HepG2 (cell line): ENCODE results near the gene G6PC3. TPM values are rescaled to one million over a fixed set of nuclear protein-coding genes. Genes with fewer than 3 reads are reported as not detected.
A peak's percentile ranks its signal among the peaks of the same experiment; 100 is the strongest.

Experiments used
- AGO2 ChIP-seq: fragments of 200-400 bp; formaldehyde crosslinking; optimal IDR thresholded peaks from 2 replicates; pipeline ENCODE3; 2017; ENCODE audit warnings: mild to moderate bottlenecking, low read depth, low read length, moderate library complexity
- GABPB1 ChIP-seq: IDR thresholded peaks from 2 replicates; pipeline ENCODE4 v1.6.1; 2016; ENCODE audit warnings: mild to moderate bottlenecking, missing genetic modification reagents, moderate library complexity, missing compliant biosample characterization
- PAWR ChIP-seq: sonication (generic); formaldehyde crosslinking; IDR thresholded peaks from 2 replicates; pipeline ENCODE4 v1.4.0; 2020; ENCODE audit warnings: missing genetic modification reagents, mild to moderate bottlenecking, borderline replicate concordance
- SAP130 ChIP-seq: IDR thresholded peaks from 2 replicates; pipeline ENCODE4 v1.6.1; 2016; ENCODE audit warnings: low read depth
- TBL1XR1 ChIP-seq: fragments of 150-350 bp; IDR thresholded peaks from 2 replicates; pipeline ENCODE4 v1.6.1; 2014; ENCODE audit warnings: borderline replicate concordance, low read length; ENCODE audit not compliant: partially characterized antibody
- ZMYM4 ChIP-seq: sonication (generic); formaldehyde crosslinking; IDR thresholded peaks from 2 replicates; pipeline ENCODE4 v1.8.1; 2023; ENCODE audit warnings: mild to moderate bottlenecking, missing genetic modification reagents
- ZNF761 ChIP-seq: sonication (generic); formaldehyde crosslinking; conservative IDR thresholded peaks from 2 replicates; pipeline ENCODE4 v1.4.0; 2020; ENCODE audit warnings: mild to moderate bottlenecking, missing genetic modification reagents
- ZNF792 ChIP-seq: IDR thresholded peaks from 2 replicates; pipeline ENCODE4 v1.6.1; 2016
- polyA plus RNA-seq, 8 experiments: library from polyadenylated mRNA; depleted of rRNA in 3 of 8; stranded (reverse) in 7 of 8; unstranded in 1 of 8; fragments of >200 nt; fragmentation: Illumina TruSeq in 4 of 8; extraction: Trizol in 4 of 8; gene quantifications; 2 replicates each; pipeline versions ENCODE4 v1.2.1 to v1.2.3, GENCODE V29; 2011 to 2016; ENCODE audit warnings: low read depth in 4 of 8, missing spikeins in 1 of 8, mixed read lengths in 1 of 8; ENCODE audit not compliant: insufficient read depth in 1 of 8
- total RNA-seq, 5 experiments: library from RNA; depleted of rRNA; stranded (reverse); fragments of >200 nt; fragmentation: Illumina TruSeq; extraction: Trizol; gene quantifications; 2 replicates each; pipeline ENCODE4 v1.2.3, GENCODE V29; 2016; ENCODE audit warnings: low read depth in 1 of 5
- TF ChIP-seq, protein P1 (sequence below): sonication (generic); formaldehyde crosslinking; IDR thresholded peaks from 2 replicates; pipeline ENCODE4 v1.5.0; 2020; ENCODE audit warnings: missing genetic modification reagents
- TF ChIP-seq, protein P2 (sequence below): sonication (generic); formaldehyde crosslinking; IDR thresholded peaks from 2 replicates; pipeline ENCODE4 v1.8.0; 2022; ENCODE audit warnings: low read depth, missing genetic modification reagents
- TF ChIP-seq, protein P3 (sequence below): sonication (generic); formaldehyde crosslinking; IDR thresholded peaks from 2 replicates; pipeline ENCODE4 v1.4.0; 2020; ENCODE audit warnings: missing genetic modification reagents, borderline replicate concordance
- TF ChIP-seq, protein P4 (sequence below): sonication (generic); formaldehyde crosslinking; IDR thresholded peaks from 2 replicates; pipeline ENCODE4 v1.8.1; 2023; ENCODE audit warnings: mild to moderate bottlenecking, missing genetic modification reagents
- TF ChIP-seq, protein P5 (sequence below): sonication (generic); formaldehyde crosslinking; IDR thresholded peaks from 2 replicates; pipeline ENCODE4 v1.4.0; 2020; ENCODE audit warnings: mild to moderate bottlenecking, missing genetic modification reagents
- TF ChIP-seq, protein P6 (sequence below): sonication (generic); formaldehyde crosslinking; IDR thresholded peaks from 2 replicates; pipeline ENCODE4 v1.4.0; 2020; ENCODE audit warnings: missing genetic modification reagents, mild to moderate bottlenecking, borderline replicate concordance
- TF ChIP-seq, protein P7 (sequence below): sonication (generic); formaldehyde crosslinking; IDR thresholded peaks from 2 replicates; pipeline ENCODE4 v1.8.0; 2022; ENCODE audit warnings: missing genetic modification reagents, mild to moderate bottlenecking, borderline replicate concordance
- TF ChIP-seq, protein P8 (sequence below): sonication (generic); formaldehyde crosslinking; IDR thresholded peaks from 2 replicates; pipeline ENCODE4 v1.8.0; 2022; ENCODE audit warnings: mild to moderate bottlenecking, missing genetic modification reagents, moderate library complexity

The G6PC3 gene
- total and polyA plus RNA-seq, 2 of the 13 experiments (the other 11 are each of a cell fraction or from before 2014, with no cell fraction given) = 38.5 to 75.8 TPM

DNA sequence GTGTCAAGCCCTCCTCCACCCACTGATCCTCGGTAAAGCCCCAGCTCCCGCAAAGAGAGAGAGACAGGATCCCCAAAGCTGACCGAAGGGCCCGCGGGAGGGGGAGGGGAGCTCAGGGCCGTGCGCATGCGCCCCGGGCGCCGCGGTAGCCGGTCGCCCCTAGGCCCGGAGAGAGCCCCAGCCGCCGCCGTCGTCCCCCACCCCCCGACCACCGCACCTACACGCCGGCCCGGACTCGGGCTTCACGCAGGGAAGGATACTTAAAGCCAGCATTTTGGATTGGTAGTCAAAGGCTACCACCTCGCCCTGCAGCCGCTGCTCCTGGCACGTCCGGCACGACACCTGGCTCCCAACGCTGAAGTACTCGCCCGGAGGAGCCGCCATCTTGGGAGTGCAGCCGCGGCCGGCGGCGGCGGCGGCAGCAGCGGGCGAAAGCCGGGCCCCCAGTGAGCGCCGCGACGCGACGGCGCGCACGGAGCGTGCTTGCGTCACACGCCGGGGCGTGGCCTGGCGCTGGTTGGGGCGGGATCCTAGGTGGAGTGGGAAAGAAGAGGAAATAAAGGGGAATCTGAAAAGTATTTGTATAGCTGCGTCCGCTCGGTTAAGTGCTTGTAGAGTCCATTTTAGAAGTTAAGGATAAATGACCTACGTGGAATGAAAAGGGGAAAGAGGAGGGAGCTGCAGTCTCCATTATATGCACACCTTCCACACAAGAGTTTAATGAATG is 4.2 kb upstream of the G6PC3 start, which contains the start of gene LSM12 (continued):
- TF ChIP-seq, protein P1, sequence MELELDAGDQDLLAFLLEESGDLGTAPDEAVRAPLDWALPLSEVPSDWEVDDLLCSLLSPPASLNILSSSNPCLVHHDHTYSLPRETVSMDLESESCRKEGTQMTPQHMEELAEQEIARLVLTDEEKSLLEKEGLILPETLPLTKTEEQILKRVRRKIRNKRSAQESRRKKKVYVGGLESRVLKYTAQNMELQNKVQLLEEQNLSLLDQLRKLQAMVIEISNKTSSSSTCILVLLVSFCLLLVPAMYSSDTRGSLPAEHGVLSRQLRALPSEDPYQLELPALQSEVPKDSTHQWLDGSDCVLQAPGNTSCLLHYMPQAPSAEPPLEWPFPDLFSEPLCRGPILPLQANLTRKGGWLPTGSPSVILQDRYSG (CRISPR knock-in tag) = 0 out of 2 replicates have a peak, but pooled peaks have one; percentile 29
- TF ChIP-seq, protein P2, sequence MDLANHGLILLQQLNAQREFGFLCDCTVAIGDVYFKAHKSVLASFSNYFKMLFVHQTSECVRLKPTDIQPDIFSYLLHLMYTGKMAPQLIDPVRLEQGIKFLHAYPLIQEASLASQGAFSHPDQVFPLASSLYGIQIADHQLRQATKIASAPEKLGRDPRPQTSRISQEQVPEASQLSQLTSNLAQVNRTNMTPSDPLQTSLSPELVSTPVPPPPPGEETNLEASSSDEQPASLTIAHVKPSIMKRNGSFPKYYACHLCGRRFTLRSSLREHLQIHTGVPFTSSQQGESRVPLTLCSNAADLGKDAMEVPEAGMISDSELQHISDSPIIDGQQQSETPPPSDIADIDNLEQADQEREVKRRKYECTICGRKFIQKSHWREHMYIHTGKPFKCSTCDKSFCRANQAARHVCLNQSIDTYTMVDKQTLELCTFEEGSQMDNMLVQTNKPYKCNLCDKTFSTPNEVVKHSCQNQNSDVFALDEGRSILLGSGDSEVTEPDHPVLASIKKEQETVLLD (CRISPR knock-in tag) = peak; percentile 99
- TF ChIP-seq PAWR (CRISPR knock-in tag) = 0 out of 2 replicates have a peak, but pooled peaks have one; percentile 18
- peak; percentile 55 for TF ChIP-seq ZMYM4 (CRISPR knock-in tag)
- peak; percentile 88 for TF ChIP-seq AGO2
- TF ChIP-seq GABPB1 = peak; percentile 37
- TF ChIP-seq, protein P3, sequence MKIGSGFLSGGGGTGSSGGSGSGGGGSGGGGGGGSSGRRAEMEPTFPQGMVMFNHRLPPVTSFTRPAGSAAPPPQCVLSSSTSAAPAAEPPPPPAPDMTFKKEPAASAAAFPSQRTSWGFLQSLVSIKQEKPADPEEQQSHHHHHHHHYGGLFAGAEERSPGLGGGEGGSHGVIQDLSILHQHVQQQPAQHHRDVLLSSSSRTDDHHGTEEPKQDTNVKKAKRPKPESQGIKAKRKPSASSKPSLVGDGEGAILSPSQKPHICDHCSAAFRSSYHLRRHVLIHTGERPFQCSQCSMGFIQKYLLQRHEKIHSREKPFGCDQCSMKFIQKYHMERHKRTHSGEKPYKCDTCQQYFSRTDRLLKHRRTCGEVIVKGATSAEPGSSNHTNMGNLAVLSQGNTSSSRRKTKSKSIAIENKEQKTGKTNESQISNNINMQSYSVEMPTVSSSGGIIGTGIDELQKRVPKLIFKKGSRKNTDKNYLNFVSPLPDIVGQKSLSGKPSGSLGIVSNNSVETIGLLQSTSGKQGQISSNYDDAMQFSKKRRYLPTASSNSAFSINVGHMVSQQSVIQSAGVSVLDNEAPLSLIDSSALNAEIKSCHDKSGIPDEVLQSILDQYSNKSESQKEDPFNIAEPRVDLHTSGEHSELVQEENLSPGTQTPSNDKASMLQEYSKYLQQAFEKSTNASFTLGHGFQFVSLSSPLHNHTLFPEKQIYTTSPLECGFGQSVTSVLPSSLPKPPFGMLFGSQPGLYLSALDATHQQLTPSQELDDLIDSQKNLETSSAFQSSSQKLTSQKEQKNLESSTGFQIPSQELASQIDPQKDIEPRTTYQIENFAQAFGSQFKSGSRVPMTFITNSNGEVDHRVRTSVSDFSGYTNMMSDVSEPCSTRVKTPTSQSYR (CRISPR knock-in tag) = peak; percentile 91
- TF ChIP-seq, protein P4, sequence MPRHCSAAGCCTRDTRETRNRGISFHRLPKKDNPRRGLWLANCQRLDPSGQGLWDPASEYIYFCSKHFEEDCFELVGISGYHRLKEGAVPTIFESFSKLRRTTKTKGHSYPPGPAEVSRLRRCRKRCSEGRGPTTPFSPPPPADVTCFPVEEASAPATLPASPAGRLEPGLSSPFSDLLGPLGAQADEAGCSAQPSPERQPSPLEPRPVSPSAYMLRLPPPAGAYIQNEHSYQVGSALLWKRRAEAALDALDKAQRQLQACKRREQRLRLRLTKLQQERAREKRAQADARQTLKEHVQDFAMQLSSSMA = 0 out of 2 replicates have a peak, but pooled peaks have one; percentile 17
- TF ChIP-seq, protein P5, sequence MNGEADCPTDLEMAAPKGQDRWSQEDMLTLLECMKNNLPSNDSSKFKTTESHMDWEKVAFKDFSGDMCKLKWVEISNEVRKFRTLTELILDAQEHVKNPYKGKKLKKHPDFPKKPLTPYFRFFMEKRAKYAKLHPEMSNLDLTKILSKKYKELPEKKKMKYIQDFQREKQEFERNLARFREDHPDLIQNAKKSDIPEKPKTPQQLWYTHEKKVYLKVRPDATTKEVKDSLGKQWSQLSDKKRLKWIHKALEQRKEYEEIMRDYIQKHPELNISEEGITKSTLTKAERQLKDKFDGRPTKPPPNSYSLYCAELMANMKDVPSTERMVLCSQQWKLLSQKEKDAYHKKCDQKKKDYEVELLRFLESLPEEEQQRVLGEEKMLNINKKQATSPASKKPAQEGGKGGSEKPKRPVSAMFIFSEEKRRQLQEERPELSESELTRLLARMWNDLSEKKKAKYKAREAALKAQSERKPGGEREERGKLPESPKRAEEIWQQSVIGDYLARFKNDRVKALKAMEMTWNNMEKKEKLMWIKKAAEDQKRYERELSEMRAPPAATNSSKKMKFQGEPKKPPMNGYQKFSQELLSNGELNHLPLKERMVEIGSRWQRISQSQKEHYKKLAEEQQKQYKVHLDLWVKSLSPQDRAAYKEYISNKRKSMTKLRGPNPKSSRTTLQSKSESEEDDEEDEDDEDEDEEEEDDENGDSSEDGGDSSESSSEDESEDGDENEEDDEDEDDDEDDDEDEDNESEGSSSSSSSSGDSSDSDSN = peak; percentile 66
- TF ChIP-seq, protein P6, sequence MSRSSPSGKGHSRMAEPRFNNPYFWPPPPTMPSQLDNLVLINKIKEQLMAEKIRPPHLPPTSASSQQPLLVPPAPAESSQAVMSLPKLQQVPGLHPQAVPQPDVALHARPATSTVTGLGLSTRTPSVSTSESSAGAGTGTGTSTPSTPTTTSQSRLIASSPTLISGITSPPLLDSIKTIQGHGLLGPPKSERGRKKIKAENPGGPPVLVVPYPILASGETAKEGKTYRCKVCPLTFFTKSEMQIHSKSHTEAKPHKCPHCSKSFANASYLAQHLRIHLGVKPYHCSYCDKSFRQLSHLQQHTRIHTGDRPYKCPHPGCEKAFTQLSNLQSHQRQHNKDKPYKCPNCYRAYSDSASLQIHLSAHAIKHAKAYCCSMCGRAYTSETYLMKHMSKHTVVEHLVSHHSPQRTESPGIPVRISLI (CRISPR knock-in tag) = peak; percentile 28; the same call in 1 of the 2 replicates
- TF ChIP-seq, protein P7, sequence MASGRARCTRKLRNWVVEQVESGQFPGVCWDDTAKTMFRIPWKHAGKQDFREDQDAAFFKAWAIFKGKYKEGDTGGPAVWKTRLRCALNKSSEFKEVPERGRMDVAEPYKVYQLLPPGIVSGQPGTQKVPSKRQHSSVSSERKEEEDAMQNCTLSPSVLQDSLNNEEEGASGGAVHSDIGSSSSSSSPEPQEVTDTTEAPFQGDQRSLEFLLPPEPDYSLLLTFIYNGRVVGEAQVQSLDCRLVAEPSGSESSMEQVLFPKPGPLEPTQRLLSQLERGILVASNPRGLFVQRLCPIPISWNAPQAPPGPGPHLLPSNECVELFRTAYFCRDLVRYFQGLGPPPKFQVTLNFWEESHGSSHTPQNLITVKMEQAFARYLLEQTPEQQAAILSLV (CRISPR knock-in tag) = peak; percentile 88
- TF ChIP-seq, protein P8, sequence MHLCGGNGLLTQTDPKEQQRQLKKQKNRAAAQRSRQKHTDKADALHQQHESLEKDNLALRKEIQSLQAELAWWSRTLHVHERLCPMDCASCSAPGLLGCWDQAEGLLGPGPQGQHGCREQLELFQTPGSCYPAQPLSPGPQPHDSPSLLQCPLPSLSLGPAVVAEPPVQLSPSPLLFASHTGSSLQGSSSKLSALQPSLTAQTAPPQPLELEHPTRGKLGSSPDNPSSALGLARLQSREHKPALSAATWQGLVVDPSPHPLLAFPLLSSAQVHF (CRISPR knock-in tag) = 0 out of 2 replicates have a peak, but pooled peaks have one; percentile 23
- TF ChIP-seq TBL1XR1 = no peak
- no peak for TF ChIP-seq ZNF792
- peak; percentile 73 for TF ChIP-seq SAP130 (CRISPR knock-in tag)
- peak; percentile 87 for TF ChIP-seq ZNF761 (CRISPR knock-in tag)
